ENCODE results near the gene ENAM. TPM values are rescaled to one million over a fixed set of nuclear protein-coding genes. Genes with fewer than 3 reads are reported as not detected.

ENAM gene
- total RNA-seq: not detected
- polyA plus RNA-seq: not detected
- total RNA-seq: 0 reads per million in 6 experiments

GRCh38 chr4:70628444-70628843, at the start of gene ENAM:
ENAM (plus strand) TSS chr4:70628744; CDS start chr4:70629501, 757 bp downstream.
- Mint-ChIP-seq H3K27ac (no peak within 1 kb of the TSS), H3K27me3 (peaks cover 0 to 2% (median 0%) of the 10 kb centered on the region in 5 donors), H3K36me3 (no peaks in the 10 kb centered on the region), H3K9me3 (no peaks in the 10 kb centered on the region), H3K4me3 (no peak within 1 kb of the TSS), H3K4me1 (peaks cover 0 to 7% (median 3%) of the 10 kb centered on the region in 4 donors)
- no peak for ATAC-seq
- DNase-seq: no peak
- POLR2A ChIA-PET: no interaction called here

GRCh38 chr4:70581980-70582379, 46.6 kb upstream of the ENAM start:
- POLR2A ChIA-PET: no interaction called here
- Mint-ChIP-seq H3K27me3 (peaks cover 0 to 5% (median 2%) of the 10 kb centered on the region in 5 donors), H3K4me3 (no peak overlapping the region), H3K4me1 (no peaks in the 10 kb centered on the region), H3K9me3 (no peaks in the 10 kb centered on the region), H3K36me3 (no peaks in the 10 kb centered on the region), H3K27ac (no peak overlapping the region)
- no peak for ATAC-seq
- no peak for DNase-seq

GRCh38 chr4:70583952-70584834, 44.4 kb upstream of the ENAM start:
- H3K4me1 Mint-ChIP-seq: no peaks in the 10 kb centered on the region
- H3K27me3 Mint-ChIP-seq: peaks cover 0 to 5% (median 0%) of the 10 kb centered on the region in 5 donors
- no peaks in the 10 kb centered on the region for H3K9me3 Mint-ChIP-seq
- no peak for ATAC-seq
- H3K27ac Mint-ChIP-seq: no peak overlapping the region
- POLR2A ChIA-PET: no interaction called here
- H3K4me3 Mint-ChIP-seq: no peak overlapping the region
- no peak for DNase-seq
- no peaks in the 10 kb centered on the region for H3K36me3 Mint-ChIP-seq

- no peaks in the 10 kb centered on the region for H3K36me3 Mint-ChIP-seq
- H3K4me3 Mint-ChIP-seq: no peak overlapping the region
- POLR2A ChIA-PET: no interaction called here
- H3K4me1 Mint-ChIP-seq: peaks cover 0 to 2% (median 0%) of the 10 kb centered on the region in 4 donors
- no peak for ATAC-seq
- peaks cover 0 to 1% (median 0%) of the 10 kb centered on the region in 5 donors for H3K27me3 Mint-ChIP-seq
- no peak overlapping the region for H3K27ac Mint-ChIP-seq
- no peak for DNase-seq
- H3K9me3 Mint-ChIP-seq: no peaks in the 10 kb centered on the region
Measured at GRCh38 chr4:70586841-70587240, 41.7 kb upstream of the ENAM start.

GRCh38 chr4:70589785-70590184, 38.8 kb upstream of the ENAM start:
- no peak overlapping the region for H3K27ac Mint-ChIP-seq
- H3K27me3 Mint-ChIP-seq: peaks cover 0 to under 1% (median 0%) of the 10 kb centered on the region in 5 donors
- no peak for ATAC-seq
- H3K4me3 Mint-ChIP-seq: no peak overlapping the region
- no peaks in the 10 kb centered on the region for H3K9me3 Mint-ChIP-seq
- peaks cover 0 to 2% (median 0%) of the 10 kb centered on the region in 4 donors for H3K4me1 Mint-ChIP-seq
- no peaks in the 10 kb centered on the region for H3K36me3 Mint-ChIP-seq
- POLR2A ChIA-PET: no interaction called here
- no peak for DNase-seq

- H3K9me3 Mint-ChIP-seq: no peaks in the 10 kb centered on the region
- H3K4me3 Mint-ChIP-seq: no peak within 1 kb of the TSS
Measured at GRCh38 chr4:70591955-70592582, 36.5 kb upstream of the ENAM start, which contains the start of gene AMBN. AMBN (plus strand) TSS chr4:70592256; CDS start chr4:70592359, 103 bp downstream.

GRCh38 chr4:70594196-70594595, 34.3 kb upstream of the ENAM start:
- H3K27me3 Mint-ChIP-seq: peaks cover 0 to 3% (median 2%) of the 10 kb centered on the region in 5 donors
- peaks cover 0 to 2% (median 0%) of the 10 kb centered on the region in 4 donors for H3K4me1 Mint-ChIP-seq
- no peaks in the 10 kb centered on the region for H3K9me3 Mint-ChIP-seq
- DNase-seq (no peak), ATAC-seq (no peak)
- POLR2A ChIA-PET: no interaction called here
- H3K27ac Mint-ChIP-seq: no peak overlapping the region
- no peaks in the 10 kb centered on the region for H3K36me3 Mint-ChIP-seq
- H3K4me3 Mint-ChIP-seq: no peak overlapping the region

More at GRCh38 chr4:70591955-70592582, 36.5 kb upstream of the ENAM start, which contains the start of gene AMBN:
- no peak for DNase-seq
- Mint-ChIP-seq H3K36me3 (no peaks in the 10 kb centered on the region), H3K4me1 (peaks cover 0 to 2% (median 0%) of the 10 kb centered on the region in 4 donors), H3K27ac (no peak within 1 kb of the TSS), H3K27me3 (peaks cover 0 to 3% (median 2%) of the 10 kb centered on the region in 5 donors)
- no peak for ATAC-seq
- POLR2A ChIA-PET: no interaction called here

- Mint-ChIP-seq H3K36me3 (no peaks in the 10 kb centered on the region), H3K4me1 (peaks cover 0 to 3% (median 0%) of the 10 kb centered on the region in 4 donors), H3K9me3 (no peaks in the 10 kb centered on the region), H3K4me3 (no peak overlapping the region), H3K27me3 (peaks cover 0 to 3% (median 0%) of the 10 kb centered on the region in 5 donors), H3K27ac (no peak overlapping the region)
- ATAC-seq (no peak), DNase-seq (no peak)
- POLR2A ChIA-PET: no interaction called here
Measured at GRCh38 chr4:70600305-70600704, 28.2 kb upstream of the ENAM start.

- ATAC-seq: peak in 1 of 2 donors; percentile 10
- peaks cover 0 to 3% (median 0%) of the 10 kb centered on the region in 5 donors for H3K27me3 Mint-ChIP-seq
- no peak overlapping the region for H3K27ac Mint-ChIP-seq
- POLR2A ChIA-PET: no interaction called here
- no peak for DNase-seq
- no peaks in the 10 kb centered on the region for H3K36me3 Mint-ChIP-seq
- H3K4me1 Mint-ChIP-seq: peaks cover 0 to 3% (median 0%) of the 10 kb centered on the region in 4 donors
- no peak overlapping the region for H3K4me3 Mint-ChIP-seq
- H3K9me3 Mint-ChIP-seq: no peaks in the 10 kb centered on the region
Measured at GRCh38 chr4:70600977-70601376, 27.6 kb upstream of the ENAM start.

- H3K27me3 Mint-ChIP-seq: peaks cover 0 to 3% (median 0%) of the 10 kb centered on the region in 5 donors
- H3K36me3 Mint-ChIP-seq: no peaks in the 10 kb centered on the region
- peak; percentile 29 to 83 (median 61) for DNase-seq
- ATAC-seq: peak; percentile 83 to 90
- POLR2A ChIA-PET: no interaction called here
- no peak overlapping the region for H3K4me3 Mint-ChIP-seq
- no peaks in the 10 kb centered on the region for H3K9me3 Mint-ChIP-seq
- H3K4me1 Mint-ChIP-seq: peaks cover 0 to 3% (median 0%) of the 10 kb centered on the region in 4 donors
- peak overlapping the region in 1 of 10 donors; percentile 53 for H3K27ac Mint-ChIP-seq
Measured at GRCh38 chr4:70601422-70602039, 27.0 kb upstream of the ENAM start.

GRCh38 chr4:70603856-70604255, 24.7 kb upstream of the ENAM start:
- peaks cover 0 to 8% (median 2%) of the 10 kb centered on the region in 5 donors for H3K27me3 Mint-ChIP-seq
- ATAC-seq (no peak), DNase-seq (no peak)
- no peak overlapping the region for H3K27ac Mint-ChIP-seq
- peaks cover 0 to 3% (median 0%) of the 10 kb centered on the region in 4 donors for H3K4me1 Mint-ChIP-seq
- H3K4me3 Mint-ChIP-seq: no peak overlapping the region
- no peaks in the 10 kb centered on the region for H3K9me3 Mint-ChIP-seq
- H3K36me3 Mint-ChIP-seq: no peaks in the 10 kb centered on the region
- POLR2A ChIA-PET: no interaction called here

- no peak overlapping the region for H3K4me3 Mint-ChIP-seq
- H3K36me3 Mint-ChIP-seq: no peaks in the 10 kb centered on the region
- peaks cover under 1 to 17% (median 7%) of the 10 kb centered on the region in 5 donors for H3K27me3 Mint-ChIP-seq
- POLR2A ChIA-PET: no interaction called here
- DNase-seq (no peak), ATAC-seq (no peak)
- no peaks in the 10 kb centered on the region for H3K9me3 Mint-ChIP-seq
- no peak overlapping the region for H3K27ac Mint-ChIP-seq
- H3K4me1 Mint-ChIP-seq: peaks cover 0 to under 1% (median 0%) of the 10 kb centered on the region in 4 donors
Measured at GRCh38 chr4:70606459-70606858, 22.1 kb upstream of the ENAM start.
